GM19035 (cell line): Measurements from ENCODE around the gene TBCD.
"Not testable (repeated sequence)": the region's sequence is repeated elsewhere in the genome, so short reads cannot be mapped to it uniquely, and the experiment has no call there.

Experiments used
- ATAC-seq: cut with Tn5 transposase; IDR thresholded peaks from one replicate; pipeline ENCODE4 v1.9.1; 2021; ENCODE audit not compliant: unreplicated experiment

TBCD gene

GRCh38 chr17:82765371-82765770 lies 13.5 kb downstream of the TBCD start:
- no peak for ATAC-seq

DNA sequence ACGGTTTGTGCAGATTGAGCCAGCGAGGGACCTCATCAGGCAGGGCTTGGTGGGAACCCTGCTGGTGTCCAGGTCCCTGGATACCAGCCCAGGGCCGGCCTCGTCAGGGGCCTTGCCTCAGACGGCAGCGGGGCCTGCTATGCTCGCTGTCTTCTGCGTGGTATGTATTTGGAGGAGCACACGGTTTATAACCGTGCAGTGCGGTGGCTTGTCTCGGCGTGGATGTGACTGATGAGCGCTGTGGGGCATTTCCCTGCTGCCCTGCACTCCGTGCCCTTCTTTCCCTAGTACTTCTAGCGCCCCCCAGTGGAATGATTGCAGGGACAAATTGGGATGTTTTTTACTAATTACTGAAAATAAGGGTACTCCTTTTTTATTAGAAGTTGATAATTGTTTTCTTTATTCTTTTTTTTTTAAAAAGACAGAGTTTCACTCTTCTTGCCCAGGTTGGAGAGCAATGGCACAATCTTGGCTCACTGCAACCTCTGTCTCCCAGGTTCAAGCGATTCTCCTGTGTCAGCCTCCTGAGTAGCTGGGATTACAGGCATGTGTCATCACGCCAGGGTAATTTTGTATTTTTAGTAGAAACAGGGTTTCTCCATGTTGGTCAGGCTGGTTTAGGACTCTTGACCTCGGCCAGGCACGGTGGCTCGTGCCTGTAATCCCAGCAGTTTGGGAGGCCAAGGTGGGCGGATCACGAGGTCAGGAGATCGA lies 15.3 kb downstream of the TBCD start:
- no peak for ATAC-seq

DNA sequence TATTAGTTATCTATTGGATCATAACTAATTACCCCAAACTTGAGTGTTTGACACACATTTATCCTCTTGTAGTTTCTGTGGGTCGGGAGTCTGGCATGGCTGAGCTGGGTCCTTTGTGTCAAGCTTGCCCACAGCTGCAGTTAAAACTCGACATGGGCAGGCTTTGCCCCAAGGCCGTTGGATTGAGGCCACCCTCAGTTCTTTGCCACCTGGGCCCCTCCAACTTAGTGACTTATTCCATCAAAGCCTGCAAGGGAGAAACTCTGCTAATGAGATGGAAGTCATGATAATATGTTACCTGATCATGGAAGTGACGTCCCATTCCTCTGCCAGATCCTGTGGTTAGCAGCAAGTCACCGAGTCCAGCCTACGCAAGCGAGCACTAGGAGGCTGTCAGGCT lies 17.2 kb downstream of the TBCD start:
- no peak for ATAC-seq

- no peak for ATAC-seq
These were observed 20.2 kb downstream of the TBCD start for GRCh38 chr17:82772026-82772425.

GRCh38 chr17:82774456-82774855 lies 22.6 kb downstream of the TBCD start:
- ATAC-seq, result not testable (repeated sequence)

DNA sequence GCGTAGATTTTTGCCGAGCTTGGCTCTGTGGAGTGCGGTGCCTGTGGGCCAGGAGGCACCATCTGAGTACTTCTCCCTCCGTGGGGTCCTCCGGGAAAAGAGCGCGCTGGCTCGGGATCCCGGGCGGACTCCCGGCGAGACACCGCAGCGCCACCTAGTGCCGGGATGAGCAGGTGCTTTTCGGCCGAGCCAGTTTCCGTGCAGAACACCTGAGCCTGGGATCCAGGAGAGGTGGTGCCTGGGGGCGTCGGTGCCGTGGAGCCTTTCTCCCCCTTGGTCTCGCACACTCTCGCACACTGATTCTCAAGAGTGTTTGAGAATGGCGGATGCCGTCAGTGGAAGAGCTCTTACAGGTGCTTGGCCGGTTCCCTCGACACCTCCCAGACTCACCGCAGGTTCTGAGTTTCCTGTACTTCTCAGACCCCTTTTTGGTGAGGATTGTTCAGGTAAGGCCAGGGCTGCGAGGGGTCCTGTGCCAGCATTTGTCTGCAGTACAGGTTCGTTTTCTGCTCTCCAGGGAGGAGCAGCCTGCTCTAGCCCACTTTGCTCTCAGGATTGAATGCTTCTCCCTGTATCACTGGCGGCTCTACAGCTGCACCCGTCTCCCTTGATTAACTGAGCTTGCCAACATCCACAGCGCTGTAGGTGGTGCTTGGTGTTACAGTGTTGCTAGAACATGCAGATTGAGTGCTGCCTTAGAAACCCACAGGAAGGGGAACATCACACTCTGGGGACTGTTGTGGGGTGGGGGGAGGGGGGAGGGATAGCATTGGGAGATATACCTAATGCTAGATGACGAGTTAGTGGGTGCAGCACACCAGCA lies 23.3 kb downstream of the TBCD start:
- ATAC-seq, result no peak

GRCh38 chr17:82776454-82776853 lies 24.6 kb downstream of the TBCD start:
- no peak for ATAC-seq

- ATAC-seq, result not testable (repeated sequence)
These were observed 26.0 kb downstream of the TBCD start for GRCh38 chr17:82777778-82778375.

DNA sequence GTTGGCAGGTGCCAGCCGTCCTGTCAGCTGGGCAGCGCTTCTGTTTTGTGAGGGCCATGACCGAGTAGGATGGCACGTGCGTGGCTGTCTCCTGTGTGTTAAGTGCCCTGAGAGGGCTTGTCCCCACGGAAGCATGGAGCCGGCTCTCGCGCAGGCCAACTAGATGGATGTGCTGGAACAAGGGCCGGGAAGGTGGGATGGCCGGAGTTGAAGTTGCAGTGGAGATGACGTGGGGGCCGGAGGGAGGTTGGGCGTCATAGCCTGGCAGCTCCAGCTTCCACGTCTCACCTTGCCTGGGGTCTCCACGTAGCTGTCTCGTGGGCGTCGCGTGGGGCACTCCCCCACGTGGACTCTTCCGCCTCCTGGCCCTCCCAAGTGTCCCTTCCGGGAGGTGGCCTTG lies 27.7 kb downstream of the TBCD start:
- ATAC-seq, result no peak

- ATAC-seq, result no peak
These were observed 28.3 kb downstream of the TBCD start for GRCh38 chr17:82780195-82780594.

GRCh38 chr17:82780971-82781893 lies 29.4 kb downstream of the TBCD start:
- ATAC-seq, result no peak

GRCh38 chr17:82781894-82782274 lies 30.0 kb downstream of the TBCD start:
- ATAC-seq, result peak; percentile 69

- no peak for ATAC-seq
These were observed 30.9 kb downstream of the TBCD start for GRCh38 chr17:82782657-82783207.

DNA sequence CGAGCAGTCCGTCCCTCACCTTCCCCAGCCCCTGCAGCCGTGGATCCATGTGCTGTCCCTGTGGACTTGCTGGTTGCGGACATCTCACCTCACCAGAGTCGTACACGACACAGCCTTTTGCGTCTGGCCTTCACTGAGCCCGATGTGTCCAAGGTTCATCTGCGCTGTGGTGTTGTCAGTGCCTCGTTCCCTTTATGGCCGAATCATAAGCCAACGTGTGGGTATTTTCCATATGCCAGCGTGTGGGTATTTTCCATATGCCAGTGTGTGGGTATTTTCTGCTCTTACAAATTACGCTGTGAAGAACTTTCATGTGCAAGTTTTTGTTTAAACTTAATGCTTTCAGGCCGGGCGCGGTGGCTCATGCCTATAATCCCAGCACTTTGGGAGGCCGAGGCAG lies 31.6 kb downstream of the TBCD start:
- no peak for ATAC-seq

GRCh38 chr17:82785581-82785980 lies 33.7 kb downstream of the TBCD start:
- not testable (repeated sequence) for ATAC-seq

DNA sequence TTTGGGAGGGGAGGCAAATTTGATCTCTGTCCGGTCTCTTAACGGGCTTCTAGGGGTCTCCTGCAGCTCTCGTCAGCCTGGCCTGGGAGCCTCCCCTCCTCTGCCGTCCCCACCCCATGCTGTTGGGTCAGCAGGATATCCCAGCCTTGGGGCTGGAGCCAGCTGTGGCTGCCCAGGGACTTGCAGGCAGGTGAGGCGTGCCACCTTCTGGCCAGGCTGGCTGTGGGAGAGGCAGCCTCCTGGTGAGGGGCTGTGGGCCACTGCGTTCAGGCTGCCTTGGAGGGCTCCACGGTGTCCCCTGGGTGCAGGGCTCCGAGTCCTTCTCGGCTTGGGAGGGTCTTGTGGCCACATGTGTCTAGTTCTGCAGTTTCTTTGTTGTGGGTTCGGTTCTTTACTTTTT lies 34.6 kb downstream of the TBCD start:
- ATAC-seq, result no peak

GRCh38 chr17:82787081-82787848 lies 35.4 kb downstream of the TBCD start:
- no peak for ATAC-seq

DNA sequence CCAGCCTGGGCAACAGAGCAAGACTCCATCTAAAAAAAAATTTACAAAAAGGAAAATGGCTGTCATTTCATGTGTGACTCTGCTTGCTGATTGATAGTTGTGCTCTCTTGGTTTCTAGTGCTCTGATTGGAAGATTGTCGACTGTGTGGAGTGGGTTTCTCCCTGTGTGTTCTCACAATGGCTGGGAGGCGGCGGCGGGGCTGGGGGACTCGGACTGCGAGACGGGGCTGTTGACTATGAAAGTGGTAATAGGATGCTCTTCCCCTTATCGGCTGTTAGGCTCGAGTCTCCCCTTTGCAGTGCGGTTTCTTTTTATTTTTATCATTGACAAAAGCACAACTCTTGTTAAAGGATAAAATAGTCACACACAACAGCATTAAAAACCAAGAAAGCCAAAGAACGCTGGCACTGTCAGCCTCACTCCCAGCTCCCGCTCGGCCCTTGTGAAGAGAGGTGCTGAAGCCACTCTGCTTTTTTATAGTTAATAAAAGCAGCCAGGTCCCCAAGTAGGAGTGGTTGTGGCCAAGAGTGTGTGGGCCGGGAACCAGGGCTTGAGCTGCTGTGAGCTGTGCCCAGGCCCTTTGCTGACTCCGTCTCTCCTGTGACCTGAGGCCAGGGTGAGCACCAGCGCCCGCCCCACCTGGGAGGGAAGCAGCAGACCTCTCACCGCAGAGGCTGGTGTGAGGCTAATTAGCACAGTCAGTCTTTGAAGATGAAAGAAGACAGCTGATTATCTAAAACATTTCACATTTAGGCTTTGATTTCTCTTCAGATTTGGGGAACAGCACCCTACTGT lies 36.5 kb downstream of the TBCD start:
- no peak for ATAC-seq

DNA sequence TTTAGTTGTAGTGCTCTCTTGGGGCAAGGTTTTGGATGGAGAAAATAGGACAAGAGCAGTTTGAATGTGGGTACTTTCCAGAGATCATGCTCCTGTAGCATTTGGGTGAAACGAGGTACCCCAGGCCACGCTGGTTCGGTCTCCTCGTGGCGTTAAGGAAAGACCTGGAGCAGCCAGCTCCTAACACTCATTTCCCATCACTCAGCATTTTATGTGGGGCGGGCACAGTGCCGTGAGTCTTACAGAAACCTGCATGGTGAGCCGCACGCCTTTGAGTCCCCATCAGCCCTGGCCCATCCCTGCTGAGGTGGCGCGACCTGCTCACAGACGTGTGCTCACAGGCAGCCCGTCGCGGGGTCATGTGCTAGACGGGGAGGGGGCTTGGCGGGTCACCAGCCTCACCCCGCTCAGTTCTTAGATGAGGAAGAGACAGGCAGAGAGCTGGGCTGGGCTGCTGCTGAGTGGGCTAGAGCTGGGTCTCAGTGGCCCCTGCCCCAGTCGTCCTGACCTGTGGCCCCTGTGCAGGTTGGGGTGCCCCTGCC lies 37.3 kb downstream of the TBCD start:
- no peak for ATAC-seq
